NCI-H345 (cell line): ENCODE measurements around the gene CHAMP1.
"Not testable (repeated sequence)": the region's sequence is repeated elsewhere in the genome, so short reads cannot be mapped to it uniquely, and the experiment has no call there.

Source experiments
- DNase-seq: peaks from one replicate; lab custom pipeline; 2025; lab: John Stamatoyannopoulos, UW

Gene CHAMP1

GRCh38 chr13:114334305-114335053 lies 20.2 kb downstream of the CHAMP1 start:
- DNase-seq, result no peak

GRCh38 chr13:114336457-114336856 lies 22.2 kb downstream of the CHAMP1 start:
- DNase-seq, result not testable (repeated sequence)

GRCh38 chr13:114338959-114339358 lies 24.7 kb downstream of the CHAMP1 start:
- DNase-seq, result no peak

GRCh38 chr13:114339857-114340534 lies 25.7 kb downstream of the CHAMP1 start:
- DNase-seq, result peak; percentile 62

- DNase-seq, result no peak
Measured at GRCh38 chr13:114341003-114341777, 26.9 kb downstream of the CHAMP1 start.

- DNase-seq, result not testable (repeated sequence)
Measured at GRCh38 chr13:114347256-114347655, 33.0 kb downstream of the CHAMP1 start.

- DNase-seq, result not testable (repeated sequence)
Measured at GRCh38 chr13:114352763-114353162, 38.5 kb downstream of the CHAMP1 start.

GRCh38 chr13:114353382-114353781 lies 39.1 kb downstream of the CHAMP1 start:
- not testable (repeated sequence) for DNase-seq
